WTC11 (cell line): ENCODE data around the gene CIT. TPM values are rescaled to one million over a fixed set of nuclear protein-coding genes. Genes with fewer than 3 reads are reported as not detected.

Source experiments
- ATAC-seq: fragments of 200-7000 bp; cut with Tn5 transposase; 2 replicates; pipeline ENCODE4 v1.10.0; 2021; ENCODE audit warnings: mild to moderate bottlenecking, moderate library complexity
- CTCF ChIA-PET: fragments of 300-600 bp; sonication (Branson Sonifier 250); formaldehyde crosslinking; loops from one replicate; lab custom pipeline; 2021; ENCODE audit warnings: antibody characterized with exemption; lab: Charles Lee
- POLR2A ChIA-PET: fragments of 350-600 bp; sonication (Branson Sonifier 250); formaldehyde crosslinking; loops from one replicate; lab custom pipeline; 2021; ENCODE audit warnings: antibody characterized with exemption; lab: Charles Lee
- DNase-seq: peaks from one replicate; pipeline ENCODE4 v3.0.0; 2021; ENCODE audit warnings: low spot score
- H3K27ac Mint-ChIP-seq: 2 replicates; pipeline ENCODE4 v1.8.0; 2021; ENCODE audit warnings: mixed read lengths
- H3K27me3 Mint-ChIP-seq: 2 replicates; pipeline ENCODE4 v1.8.0; 2021; ENCODE audit warnings: low read depth, mild to moderate bottlenecking, moderate library complexity, mixed read lengths
- H3K36me3 Mint-ChIP-seq: 2 replicates; pipeline ENCODE4 v1.8.0; 2021; ENCODE audit warnings: mixed read lengths
- H3K4me1 Mint-ChIP-seq: 2 replicates; pipeline ENCODE4 v1.8.0; 2022; ENCODE audit warnings: mixed read lengths
- H3K4me3 Mint-ChIP-seq: 2 replicates; pipeline ENCODE4 v1.8.0; 2021; ENCODE audit warnings: mild to moderate bottlenecking, moderate library complexity, mixed read lengths
- H3K9me3 Mint-ChIP-seq: 2 replicates; pipeline ENCODE4 v1.8.0; 2021; ENCODE audit warnings: mixed read lengths
- ATF1 ChIP-seq: sonication (generic); formaldehyde crosslinking; IDR thresholded peaks from 2 replicates; pipeline ENCODE4 v1.8.1; 2023; ENCODE audit warnings: mild to moderate bottlenecking, moderate library complexity, missing genetic modification reagents
- CREM ChIP-seq: sonication (generic); formaldehyde crosslinking; IDR thresholded peaks from 2 replicates; pipeline ENCODE4 v1.8.1; 2022; ENCODE audit warnings: mild to moderate bottlenecking, missing genetic modification reagents, moderate library complexity
- FOXJ3 ChIP-seq: sonication (generic); formaldehyde crosslinking; IDR thresholded peaks from 2 replicates; pipeline ENCODE4 v1.9.0; 2021; ENCODE audit warnings: missing genetic modification reagents, mild to moderate bottlenecking, borderline replicate concordance
- FOXK1 ChIP-seq: sonication (generic); formaldehyde crosslinking; IDR thresholded peaks from 2 replicates; pipeline ENCODE4 v1.8.0; 2022; ENCODE audit warnings: mild to moderate bottlenecking, moderate library complexity, missing genetic modification reagents
- FOXP1 ChIP-seq: sonication (generic); formaldehyde crosslinking; IDR thresholded peaks from 2 replicates; pipeline ENCODE4 v1.8.0; 2022; ENCODE audit warnings: missing genetic modification reagents, mild to moderate bottlenecking, moderate library complexity, borderline replicate concordance
- GRHL2 ChIP-seq: fragments of 250-450 bp; sonication (Bioruptor Pico); IDR thresholded peaks from 2 replicates; pipeline ENCODE4 v1.8.0; 2022; ENCODE audit warnings: mild to moderate bottlenecking, moderate library complexity; ENCODE audit not compliant: insufficient replicate concordance, severe bottlenecking
- JAZF1 ChIP-seq: fragments of 250-450 bp; sonication (Bioruptor Pico); IDR thresholded peaks from 2 replicates; pipeline ENCODE4 v1.9.0; 2021; ENCODE audit warnings: moderate library complexity, mild to moderate bottlenecking, inconsistent platforms
- JUN ChIP-seq: sonication (generic); formaldehyde crosslinking; IDR thresholded peaks from 2 replicates; pipeline ENCODE4 v1.8.0; 2023; ENCODE audit warnings: mild to moderate bottlenecking, missing genetic modification reagents
- MXD4 ChIP-seq: fragments of 250-450 bp; sonication (Bioruptor Pico); IDR thresholded peaks from 2 replicates; pipeline ENCODE4 v1.8.0; 2021; ENCODE audit warnings: mild to moderate bottlenecking, moderate library complexity, borderline replicate concordance
- MYBL2 ChIP-seq: sonication (generic); formaldehyde crosslinking; IDR thresholded peaks from 2 replicates; pipeline ENCODE4 v1.8.1; 2023; ENCODE audit warnings: mild to moderate bottlenecking, moderate library complexity, missing genetic modification reagents
- NFE2L1 ChIP-seq: sonication (generic); formaldehyde crosslinking; IDR thresholded peaks from 2 replicates; pipeline ENCODE4 v1.8.1; 2023; ENCODE audit warnings: missing genetic modification reagents
- NFYB ChIP-seq: sonication (generic); formaldehyde crosslinking; conservative IDR thresholded peaks from 2 replicates; pipeline ENCODE4 v1.8.0; 2022; ENCODE audit warnings: low read depth, missing genetic modification reagents
- NR3C1 ChIP-seq: sonication (generic); formaldehyde crosslinking; conservative IDR thresholded peaks from 2 replicates; pipeline ENCODE4 v1.8.1; 2023; ENCODE audit warnings: low read depth, mild to moderate bottlenecking, missing genetic modification reagents
- OVOL2 ChIP-seq: fragments of 250-450 bp; sonication (Bioruptor Pico); IDR thresholded peaks from 2 replicates; pipeline ENCODE4 v1.9.0; 2021; ENCODE audit warnings: mild to moderate bottlenecking, borderline replicate concordance
- SMAD4 ChIP-seq: sonication (generic); formaldehyde crosslinking; IDR thresholded peaks from 2 replicates; pipeline ENCODE4 v1.8.0; 2022; ENCODE audit warnings: mild to moderate bottlenecking, missing genetic modification reagents
- SOX15 ChIP-seq: fragments of 250-450 bp; sonication (Bioruptor Pico); IDR thresholded peaks from 2 replicates; pipeline ENCODE4 v1.9.0; 2021; ENCODE audit warnings: mild to moderate bottlenecking
- TEAD4 ChIP-seq: sonication (generic); formaldehyde crosslinking; IDR thresholded peaks from 2 replicates; pipeline ENCODE4 v1.8.0; 2022; ENCODE audit warnings: mild to moderate bottlenecking, missing genetic modification reagents
- TP53 ChIP-seq: sonication (generic); formaldehyde crosslinking; IDR thresholded peaks from 2 replicates; pipeline ENCODE4 v1.8.1; 2023; ENCODE audit warnings: mild to moderate bottlenecking, missing genetic modification reagents
- ZBTB43 ChIP-seq: sonication (generic); formaldehyde crosslinking; IDR thresholded peaks from 2 replicates; pipeline ENCODE4 v1.8.1; 2023; ENCODE audit warnings: mild to moderate bottlenecking, missing genetic modification reagents
- ZNF219 ChIP-seq: sonication (generic); formaldehyde crosslinking; IDR thresholded peaks from 2 replicates; pipeline ENCODE4 v1.8.0; 2023; ENCODE audit warnings: missing genetic modification reagents, mild to moderate bottlenecking, borderline replicate concordance
- ZNF263 ChIP-seq: sonication (generic); formaldehyde crosslinking; IDR thresholded peaks from 2 replicates; pipeline ENCODE4 v1.8.1; 2022; ENCODE audit warnings: low read depth, mild to moderate bottlenecking, moderate library complexity, missing genetic modification reagents
- ZNF396 ChIP-seq: fragments of 250-450 bp; sonication (Bioruptor Pico); IDR thresholded peaks from 2 replicates; pipeline ENCODE4 v1.8.0; 2021; ENCODE audit warnings: mild to moderate bottlenecking, moderate library complexity, borderline replicate concordance
- total RNA-seq: library from RNA; stranded (reverse); gene quantifications from 3 replicates; pipeline ENCODE4 v1.2.3, GENCODE V29; 2021
- TF ChIP-seq, protein P1 (sequence below): fragments of 250-450 bp; sonication (Bioruptor Pico); IDR thresholded peaks from 2 replicates; pipeline ENCODE4 v1.9.0; 2021; ENCODE audit warnings: mild to moderate bottlenecking, borderline replicate concordance
- TF ChIP-seq, protein P2 (sequence below): sonication (generic); formaldehyde crosslinking; IDR thresholded peaks from 2 replicates; pipeline ENCODE4 v1.8.0; 2022; ENCODE audit warnings: mild to moderate bottlenecking, missing genetic modification reagents
- TF ChIP-seq, protein P3 (sequence below): fragments of 250-450 bp; sonication (Bioruptor Pico); IDR thresholded peaks from 2 replicates; pipeline ENCODE4 v2.1.2; 2022; ENCODE audit warnings: mild to moderate bottlenecking, moderate library complexity
- TF ChIP-seq, protein P4 (sequence below): sonication (generic); formaldehyde crosslinking; IDR thresholded peaks from 2 replicates; pipeline ENCODE4 v1.8.1; 2023; ENCODE audit warnings: mild to moderate bottlenecking, missing genetic modification reagents
- TF ChIP-seq, protein P5 (sequence below): sonication (generic); formaldehyde crosslinking; IDR thresholded peaks from 2 replicates; pipeline ENCODE4 v1.8.0; 2022; ENCODE audit warnings: mild to moderate bottlenecking, missing genetic modification reagents

CIT gene
- total RNA-seq, 1 experiment from 2014 or later: 65.4 TPM

GRCh38 chr12:119645535-119646059, 231.5 kb downstream of the CIT start:
- peaks cover 14% of the 10 kb centered on the region for H3K9me3 Mint-ChIP-seq
- H3K27me3 Mint-ChIP-seq: peaks cover 4% of the 10 kb centered on the region; the same call in 1 of the 2 replicates
- H3K27ac Mint-ChIP-seq: no peak overlapping the region
- H3K36me3 Mint-ChIP-seq: no peaks in the 10 kb centered on the region
- no peaks in the 10 kb centered on the region for H3K4me1 Mint-ChIP-seq
- POLR2A ChIA-PET: no interaction called here
- ATAC-seq (no peak), DNase-seq (no peak)
- CTCF ChIA-PET: no interaction called here
- no peak for TF ChIP-seq MYBL2 (CRISPR knock-in tag)
- TF ChIP-seq FOXK1 (CRISPR knock-in tag): no peak
- TF ChIP-seq FOXP1 (CRISPR knock-in tag): no peak
- TF ChIP-seq, protein P1, sequence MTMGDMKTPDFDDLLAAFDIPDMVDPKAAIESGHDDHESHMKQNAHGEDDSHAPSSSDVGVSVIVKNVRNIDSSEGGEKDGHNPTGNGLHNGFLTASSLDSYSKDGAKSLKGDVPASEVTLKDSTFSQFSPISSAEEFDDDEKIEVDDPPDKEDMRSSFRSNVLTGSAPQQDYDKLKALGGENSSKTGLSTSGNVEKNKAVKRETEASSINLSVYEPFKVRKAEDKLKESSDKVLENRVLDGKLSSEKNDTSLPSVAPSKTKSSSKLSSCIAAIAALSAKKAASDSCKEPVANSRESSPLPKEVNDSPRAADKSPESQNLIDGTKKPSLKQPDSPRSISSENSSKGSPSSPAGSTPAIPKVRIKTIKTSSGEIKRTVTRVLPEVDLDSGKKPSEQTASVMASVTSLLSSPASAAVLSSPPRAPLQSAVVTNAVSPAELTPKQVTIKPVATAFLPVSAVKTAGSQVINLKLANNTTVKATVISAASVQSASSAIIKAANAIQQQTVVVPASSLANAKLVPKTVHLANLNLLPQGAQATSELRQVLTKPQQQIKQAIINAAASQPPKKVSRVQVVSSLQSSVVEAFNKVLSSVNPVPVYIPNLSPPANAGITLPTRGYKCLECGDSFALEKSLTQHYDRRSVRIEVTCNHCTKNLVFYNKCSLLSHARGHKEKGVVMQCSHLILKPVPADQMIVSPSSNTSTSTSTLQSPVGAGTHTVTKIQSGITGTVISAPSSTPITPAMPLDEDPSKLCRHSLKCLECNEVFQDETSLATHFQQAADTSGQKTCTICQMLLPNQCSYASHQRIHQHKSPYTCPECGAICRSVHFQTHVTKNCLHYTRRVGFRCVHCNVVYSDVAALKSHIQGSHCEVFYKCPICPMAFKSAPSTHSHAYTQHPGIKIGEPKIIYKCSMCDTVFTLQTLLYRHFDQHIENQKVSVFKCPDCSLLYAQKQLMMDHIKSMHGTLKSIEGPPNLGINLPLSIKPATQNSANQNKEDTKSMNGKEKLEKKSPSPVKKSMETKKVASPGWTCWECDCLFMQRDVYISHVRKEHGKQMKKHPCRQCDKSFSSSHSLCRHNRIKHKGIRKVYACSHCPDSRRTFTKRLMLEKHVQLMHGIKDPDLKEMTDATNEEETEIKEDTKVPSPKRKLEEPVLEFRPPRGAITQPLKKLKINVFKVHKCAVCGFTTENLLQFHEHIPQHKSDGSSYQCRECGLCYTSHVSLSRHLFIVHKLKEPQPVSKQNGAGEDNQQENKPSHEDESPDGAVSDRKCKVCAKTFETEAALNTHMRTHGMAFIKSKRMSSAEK (CRISPR knock-in tag): no peak
- TF ChIP-seq NR3C1 (CRISPR knock-in tag): no peak
- no peak for TF ChIP-seq JUN (CRISPR knock-in tag)
- TF ChIP-seq SOX15 (CRISPR knock-in tag): no peak
- TF ChIP-seq NFYB (CRISPR knock-in tag): no peak
- no peak for TF ChIP-seq FOXJ3
- no peak for TF ChIP-seq TP53 (CRISPR knock-in tag)
- no peak overlapping the region for H3K4me3 Mint-ChIP-seq

DNA sequence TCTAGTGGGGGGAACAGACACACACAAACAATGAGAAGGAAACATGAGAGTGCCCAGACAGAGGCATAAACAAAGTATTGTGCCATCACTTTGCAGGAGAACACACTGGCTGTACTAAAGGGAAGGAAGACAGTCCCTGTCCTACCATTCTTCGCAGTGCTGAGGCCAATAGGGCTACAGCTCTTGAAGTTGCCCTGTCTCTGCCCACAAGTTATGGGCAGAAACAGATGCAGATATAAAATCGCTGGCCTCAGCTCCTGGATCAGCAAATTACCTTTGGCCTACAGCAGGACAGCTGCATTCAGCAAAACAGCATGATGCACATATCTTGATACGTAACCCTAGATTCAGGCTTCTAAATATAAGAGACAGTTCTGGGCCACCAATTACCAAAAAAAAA, 232.2 kb downstream of the CIT start:
- H3K4me1 Mint-ChIP-seq: no peaks in the 10 kb centered on the region
- peaks cover 14% of the 10 kb centered on the region for H3K9me3 Mint-ChIP-seq
- DNase-seq (no peak), ATAC-seq (no peak)
- no peak overlapping the region for H3K4me3 Mint-ChIP-seq
- no peaks in the 10 kb centered on the region for H3K36me3 Mint-ChIP-seq
- CTCF ChIA-PET: interaction anchor here (0.6 kb wide), 1 partner anchor 347 kb away, joined by 3 read pairs; no protein-coding TSS in a partner anchor
- TF ChIP-seq, protein P2, sequence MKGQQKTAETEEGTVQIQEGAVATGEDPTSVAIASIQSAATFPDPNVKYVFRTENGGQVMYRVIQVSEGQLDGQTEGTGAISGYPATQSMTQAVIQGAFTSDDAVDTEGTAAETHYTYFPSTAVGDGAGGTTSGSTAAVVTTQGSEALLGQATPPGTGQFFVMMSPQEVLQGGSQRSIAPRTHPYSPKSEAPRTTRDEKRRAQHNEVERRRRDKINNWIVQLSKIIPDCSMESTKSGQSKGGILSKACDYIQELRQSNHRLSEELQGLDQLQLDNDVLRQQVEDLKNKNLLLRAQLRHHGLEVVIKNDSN (CRISPR knock-in tag): no peak
- no peak for TF ChIP-seq SMAD4 (CRISPR knock-in tag)
- TF ChIP-seq, protein P3, sequence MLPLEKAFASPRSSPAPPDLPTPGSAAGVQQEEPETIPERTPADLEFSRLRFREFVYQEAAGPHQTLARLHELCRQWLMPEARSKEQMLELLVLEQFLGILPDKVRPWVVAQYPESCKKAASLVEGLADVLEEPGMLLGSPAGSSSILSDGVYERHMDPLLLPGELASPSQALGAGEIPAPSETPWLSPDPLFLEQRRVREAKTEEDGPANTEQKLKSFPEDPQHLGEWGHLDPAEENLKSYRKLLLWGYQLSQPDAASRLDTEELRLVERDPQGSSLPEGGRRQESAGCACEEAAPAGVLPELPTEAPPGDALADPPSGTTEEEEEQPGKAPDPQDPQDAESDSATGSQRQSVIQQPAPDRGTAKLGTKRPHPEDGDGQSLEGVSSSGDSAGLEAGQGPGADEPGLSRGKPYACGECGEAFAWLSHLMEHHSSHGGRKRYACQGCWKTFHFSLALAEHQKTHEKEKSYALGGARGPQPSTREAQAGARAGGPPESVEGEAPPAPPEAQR (CRISPR knock-in tag): no peak
- TF ChIP-seq GRHL2 (CRISPR knock-in tag): no peak
- TF ChIP-seq, protein P4, sequence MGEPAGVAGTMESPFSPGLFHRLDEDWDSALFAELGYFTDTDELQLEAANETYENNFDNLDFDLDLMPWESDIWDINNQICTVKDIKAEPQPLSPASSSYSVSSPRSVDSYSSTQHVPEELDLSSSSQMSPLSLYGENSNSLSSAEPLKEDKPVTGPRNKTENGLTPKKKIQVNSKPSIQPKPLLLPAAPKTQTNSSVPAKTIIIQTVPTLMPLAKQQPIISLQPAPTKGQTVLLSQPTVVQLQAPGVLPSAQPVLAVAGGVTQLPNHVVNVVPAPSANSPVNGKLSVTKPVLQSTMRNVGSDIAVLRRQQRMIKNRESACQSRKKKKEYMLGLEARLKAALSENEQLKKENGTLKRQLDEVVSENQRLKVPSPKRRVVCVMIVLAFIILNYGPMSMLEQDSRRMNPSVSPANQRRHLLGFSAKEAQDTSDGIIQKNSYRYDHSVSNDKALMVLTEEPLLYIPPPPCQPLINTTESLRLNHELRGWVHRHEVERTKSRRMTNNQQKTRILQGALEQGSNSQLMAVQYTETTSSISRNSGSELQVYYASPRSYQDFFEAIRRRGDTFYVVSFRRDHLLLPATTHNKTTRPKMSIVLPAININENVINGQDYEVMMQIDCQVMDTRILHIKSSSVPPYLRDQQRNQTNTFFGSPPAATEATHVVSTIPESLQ (CRISPR knock-in tag): no peak
- TF ChIP-seq MXD4 (CRISPR knock-in tag): no peak
- TF ChIP-seq, protein P5, sequence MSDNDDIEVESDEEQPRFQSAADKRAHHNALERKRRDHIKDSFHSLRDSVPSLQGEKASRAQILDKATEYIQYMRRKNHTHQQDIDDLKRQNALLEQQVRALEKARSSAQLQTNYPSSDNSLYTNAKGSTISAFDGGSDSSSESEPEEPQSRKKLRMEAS: no peak
- no peak for TF ChIP-seq OVOL2 (CRISPR knock-in tag)
- no peak for TF ChIP-seq ZNF396
- TF ChIP-seq ZBTB43 (CRISPR knock-in tag): no peak
- TF ChIP-seq TEAD4: no peak
- no peak for TF ChIP-seq NFE2L1 (CRISPR knock-in tag)
- TF ChIP-seq CREM (CRISPR knock-in tag): no peak
- TF ChIP-seq SOX15 (CRISPR knock-in tag): no peak
- no peak for TF ChIP-seq JAZF1 (CRISPR knock-in tag)
- TF ChIP-seq ZNF219: no peak
- no peak for TF ChIP-seq ZNF263 (CRISPR knock-in tag)
- no peak for TF ChIP-seq ATF1
- H3K27ac Mint-ChIP-seq: no peak overlapping the region
- POLR2A ChIA-PET: no interaction called here
- peaks cover 7% of the 10 kb centered on the region; the same call in 1 of the 2 replicates for H3K27me3 Mint-ChIP-seq
